ENCODE results near the gene NUTF2. TPM values are rescaled to one million over a fixed set of nuclear protein-coding genes. Genes with fewer than 3 reads are reported as not detected.

Gene NUTF2
- total RNA-seq, 1 donor, result 203 TPM

DNA sequence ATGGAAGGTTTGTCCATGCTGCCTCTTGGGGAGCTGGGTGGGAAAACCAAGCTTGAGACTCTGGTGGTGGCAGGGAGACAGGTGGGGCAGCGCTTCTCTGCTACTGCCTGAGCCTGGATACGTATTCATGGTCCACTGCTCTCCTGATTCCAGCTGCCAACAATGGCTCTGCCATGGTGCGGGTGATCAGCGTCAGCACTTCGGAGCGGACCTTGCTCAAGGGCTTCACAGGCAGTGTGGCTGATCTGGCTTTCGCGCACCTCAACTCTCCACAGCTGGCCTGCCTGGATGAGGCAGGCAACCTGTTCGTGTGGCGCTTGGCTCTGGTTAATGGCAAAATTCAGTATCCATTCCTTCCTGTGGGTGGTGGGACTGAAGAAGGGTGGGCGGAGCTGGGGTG is 30.3 kb downstream of the NUTF2 start:
- no peaks in the 10 kb centered on the region for H3K27me3 ChIP-seq (ENCODE audit: insufficient read depth, low read length)
- H3K27ac ChIP-seq (ENCODE audit: low read depth, low read length), result no peak overlapping the region
- H3K4me2 ChIP-seq (ENCODE audit: insufficient read depth, low read length), result no peak overlapping the region
- peaks cover 51% of the 10 kb centered on the region for H3K79me2 ChIP-seq (ENCODE audit: insufficient read depth, low read length)
- H3K4me3 ChIP-seq (ENCODE audit: insufficient read depth, low read length), result no peak overlapping the region
- peak; percentile 35 for DNase-seq (ENCODE audit: insufficient read length, low spot score, missing footprints)
- H4K20me1 ChIP-seq (ENCODE audit: insufficient read depth, low read length), result peaks cover 44% of the 10 kb centered on the region
- peaks cover 19% of the 10 kb centered on the region for H3K4me1 ChIP-seq (ENCODE audit: insufficient read depth, low read length)
- H3K9me3 ChIP-seq (ENCODE audit: low read depth, low read length), result no peaks in the 10 kb centered on the region
- TF ChIP-seq, protein P1, sequence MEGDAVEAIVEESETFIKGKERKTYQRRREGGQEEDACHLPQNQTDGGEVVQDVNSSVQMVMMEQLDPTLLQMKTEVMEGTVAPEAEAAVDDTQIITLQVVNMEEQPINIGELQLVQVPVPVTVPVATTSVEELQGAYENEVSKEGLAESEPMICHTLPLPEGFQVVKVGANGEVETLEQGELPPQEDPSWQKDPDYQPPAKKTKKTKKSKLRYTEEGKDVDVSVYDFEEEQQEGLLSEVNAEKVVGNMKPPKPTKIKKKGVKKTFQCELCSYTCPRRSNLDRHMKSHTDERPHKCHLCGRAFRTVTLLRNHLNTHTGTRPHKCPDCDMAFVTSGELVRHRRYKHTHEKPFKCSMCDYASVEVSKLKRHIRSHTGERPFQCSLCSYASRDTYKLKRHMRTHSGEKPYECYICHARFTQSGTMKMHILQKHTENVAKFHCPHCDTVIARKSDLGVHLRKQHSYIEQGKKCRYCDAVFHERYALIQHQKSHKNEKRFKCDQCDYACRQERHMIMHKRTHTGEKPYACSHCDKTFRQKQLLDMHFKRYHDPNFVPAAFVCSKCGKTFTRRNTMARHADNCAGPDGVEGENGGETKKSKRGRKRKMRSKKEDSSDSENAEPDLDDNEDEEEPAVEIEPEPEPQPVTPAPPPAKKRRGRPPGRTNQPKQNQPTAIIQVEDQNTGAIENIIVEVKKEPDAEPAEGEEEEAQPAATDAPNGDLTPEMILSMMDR (IDR thresholded peaks at IDR 0.05; ENCODE audit: extremely low read depth, low read depth, low read length), result no peak
- H3K36me3 ChIP-seq (ENCODE audit: insufficient read depth, low read length), result peaks cover 69% of the 10 kb centered on the region
- H2AFZ ChIP-seq (ENCODE audit: low read length), result no peak overlapping the region

DNA sequence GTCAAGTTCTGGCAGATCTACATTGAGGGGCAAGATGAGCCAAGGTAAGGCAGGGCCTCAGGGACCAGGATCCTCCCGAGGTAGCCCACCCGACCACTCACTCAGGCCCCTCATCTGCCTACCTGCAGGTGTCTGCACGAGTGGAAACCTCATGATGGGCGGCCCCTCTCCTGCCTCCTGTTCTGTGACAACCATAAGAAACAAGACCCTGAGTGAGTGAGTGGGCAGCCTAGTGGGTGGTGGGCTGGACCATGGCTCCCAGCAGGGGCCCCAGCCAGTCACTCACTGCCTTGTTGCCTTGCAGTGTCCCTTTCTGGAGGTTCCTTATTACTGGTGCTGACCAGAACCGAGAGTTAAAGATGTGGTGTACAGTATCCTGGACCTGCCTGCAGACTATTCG is 31.5 kb downstream of the NUTF2 start:
- H3K36me3 ChIP-seq (ENCODE audit: insufficient read depth, low read length), result peaks cover 71% of the 10 kb centered on the region
- no peaks in the 10 kb centered on the region for H3K9me3 ChIP-seq (ENCODE audit: low read depth, low read length)
- DNase-seq (ENCODE audit: insufficient read length, low spot score, missing footprints), result peak; percentile 57
- H3K79me2 ChIP-seq (ENCODE audit: insufficient read depth, low read length), result peaks cover 49% of the 10 kb centered on the region
- H3K4me3 ChIP-seq (ENCODE audit: insufficient read depth, low read length), result no peak overlapping the region
- no peaks in the 10 kb centered on the region for H3K27me3 ChIP-seq (ENCODE audit: insufficient read depth, low read length)
- peaks cover 50% of the 10 kb centered on the region for H4K20me1 ChIP-seq (ENCODE audit: insufficient read depth, low read length)
- no peak overlapping the region for H3K27ac ChIP-seq (ENCODE audit: low read depth, low read length)
- peaks cover 14% of the 10 kb centered on the region for H3K4me1 ChIP-seq (ENCODE audit: insufficient read depth, low read length)
- H2AFZ ChIP-seq (ENCODE audit: low read length), result no peak overlapping the region
- no peak overlapping the region for H3K4me2 ChIP-seq (ENCODE audit: insufficient read depth, low read length)
- TF ChIP-seq, protein P1 (IDR thresholded peaks at IDR 0.05; ENCODE audit: extremely low read depth, low read depth, low read length), result no peak

DNA sequence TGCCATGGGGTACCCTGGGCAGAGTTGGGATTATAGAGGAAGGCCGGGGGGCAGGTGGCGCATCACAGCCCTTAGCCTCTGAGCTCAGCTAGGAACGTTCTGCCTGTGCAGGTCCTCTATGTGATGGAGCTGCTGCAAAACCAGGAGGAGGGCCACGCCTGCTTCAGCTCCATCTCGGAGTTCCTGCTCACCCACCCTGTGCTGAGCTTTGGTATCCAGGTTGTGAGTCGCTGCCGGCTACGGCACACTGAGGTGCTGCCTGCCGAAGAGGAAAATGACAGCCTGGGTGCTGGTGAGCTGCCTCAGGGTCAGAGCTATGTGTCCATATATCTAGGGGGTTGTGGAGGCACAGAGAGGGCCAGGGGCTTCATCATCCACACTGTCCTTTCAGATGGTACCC is 32.1 kb downstream of the NUTF2 start:
- Histone ChIP-seq H3K27me3 (ENCODE audit: insufficient read depth, low read length) (no peaks in the 10 kb centered on the region), H4K20me1 (ENCODE audit: insufficient read depth, low read length) (peaks cover 52% of the 10 kb centered on the region), H3K27ac (ENCODE audit: low read depth, low read length) (no peak overlapping the region), H3K79me2 (ENCODE audit: insufficient read depth, low read length) (peaks cover 43% of the 10 kb centered on the region), H3K4me2 (ENCODE audit: insufficient read depth, low read length) (no peak overlapping the region), H3K36me3 (ENCODE audit: insufficient read depth, low read length) (peaks cover 77% of the 10 kb centered on the region), H2AFZ (ENCODE audit: low read length) (no peak overlapping the region), H3K9me3 (ENCODE audit: low read depth, low read length) (no peaks in the 10 kb centered on the region), H3K4me1 (ENCODE audit: insufficient read depth, low read length) (peaks cover 11% of the 10 kb centered on the region), H3K4me3 (ENCODE audit: insufficient read depth, low read length) (no peak overlapping the region)
- DNase-seq (ENCODE audit: insufficient read length, low spot score, missing footprints), result peak; percentile 53
- TF ChIP-seq, protein P1 (IDR thresholded peaks at IDR 0.05; ENCODE audit: extremely low read depth, low read depth, low read length), result no peak

DNA sequence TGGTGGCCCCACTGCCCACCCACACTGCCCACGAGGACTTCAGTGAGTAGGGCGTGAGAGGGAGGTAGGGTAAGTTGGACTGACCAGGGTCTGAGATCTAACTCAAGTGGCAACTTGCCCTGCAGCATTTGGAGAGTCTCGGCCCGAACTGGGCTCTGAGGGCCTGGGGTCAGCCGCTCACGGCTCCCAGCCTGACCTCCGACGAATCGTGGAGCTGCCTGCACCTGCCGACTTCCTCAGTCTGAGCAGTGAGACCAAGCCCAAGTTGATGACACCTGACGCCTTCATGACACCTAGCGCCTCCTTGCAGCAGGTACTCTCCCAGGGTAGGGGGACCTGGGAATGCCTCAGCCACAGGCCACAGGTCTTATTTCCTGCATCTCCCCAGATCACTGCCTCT is 32.7 kb downstream of the NUTF2 start:
- Histone ChIP-seq H3K36me3 (ENCODE audit: insufficient read depth, low read length) (peaks cover 82% of the 10 kb centered on the region), H4K20me1 (ENCODE audit: insufficient read depth, low read length) (peaks cover 52% of the 10 kb centered on the region), H3K4me3 (ENCODE audit: insufficient read depth, low read length) (no peak overlapping the region), H3K79me2 (ENCODE audit: insufficient read depth, low read length) (peaks cover 36% of the 10 kb centered on the region), H3K4me1 (ENCODE audit: insufficient read depth, low read length) (peaks cover 7% of the 10 kb centered on the region), H3K4me2 (ENCODE audit: insufficient read depth, low read length) (no peak overlapping the region), H3K27ac (ENCODE audit: low read depth, low read length) (no peak overlapping the region), H3K27me3 (ENCODE audit: insufficient read depth, low read length) (no peaks in the 10 kb centered on the region), H3K9me3 (ENCODE audit: low read depth, low read length) (no peaks in the 10 kb centered on the region), H2AFZ (ENCODE audit: low read length) (no peak overlapping the region)
- TF ChIP-seq, protein P1 (IDR thresholded peaks at IDR 0.05; ENCODE audit: extremely low read depth, low read depth, low read length), result no peak
- peak; percentile 38 for DNase-seq (ENCODE audit: insufficient read length, low spot score, missing footprints)

All from osteoblast (primary cell).